GM18867 (cell line): ENCODE measurements around the gene SPATA1.
A peak's percentile ranks its signal among the peaks of the same experiment; 100 is the strongest.
"Not testable (repeated sequence)": the region's sequence is repeated elsewhere in the genome, so short reads cannot be mapped to it uniquely, and the experiment has no call there.

Experiments used
- ATAC-seq: cut with Tn5 transposase; IDR thresholded peaks from one replicate; pipeline ENCODE4 v1.9.1; 2021; ENCODE audit warnings: mild to moderate bottlenecking, moderate library complexity; ENCODE audit not compliant: unreplicated experiment

Gene SPATA1

GRCh38 chr1:84584126-84584525, 77.9 kb downstream of the SPATA1 start:
- ATAC-seq: peak; percentile 53

GRCh38 chr1:84585803-84586202, 79.6 kb downstream of the SPATA1 start:
- ATAC-seq: no peak

GRCh38 chr1:84587099-84587498, 80.9 kb downstream of the SPATA1 start:
- ATAC-seq: no peak

GRCh38 chr1:84594959-84595358, 88.8 kb downstream of the SPATA1 start:
- not testable (repeated sequence) for ATAC-seq

- ATAC-seq: no peak
These were observed 90.8 kb downstream of the SPATA1 start for GRCh38 chr1:84597011-84597410.

- ATAC-seq: no peak
These were observed 92.2 kb downstream of the SPATA1 start for GRCh38 chr1:84598418-84598817.

- ATAC-seq: peak; percentile 80
These were observed 92.9 kb downstream of the SPATA1 start for GRCh38 chr1:84598846-84599741.

GRCh38 chr1:84600796-84601195, 94.6 kb downstream of the SPATA1 start:
- no peak for ATAC-seq

- ATAC-seq: no peak
These were observed 97.0 kb downstream of the SPATA1 start for GRCh38 chr1:84603223-84603622.

- ATAC-seq: no peak
These were observed 98.0 kb downstream of the SPATA1 start for GRCh38 chr1:84603941-84604830.

GRCh38 chr1:84605157-84605556, 99.0 kb downstream of the SPATA1 start:
- ATAC-seq: no peak

GRCh38 chr1:84606977-84607376, 100.8 kb downstream of the SPATA1 start:
- ATAC-seq: no peak

- no peak for ATAC-seq
These were observed 104.9 kb downstream of the SPATA1 start for GRCh38 chr1:84611091-84611490.

- ATAC-seq: no peak
These were observed 105.6 kb downstream of the SPATA1 start for GRCh38 chr1:84611796-84612195.

GRCh38 chr1:84613026-84613425, 106.8 kb downstream of the SPATA1 start:
- no peak for ATAC-seq

GRCh38 chr1:84613887-84614286, 107.7 kb downstream of the SPATA1 start:
- no peak for ATAC-seq

GRCh38 chr1:84615790-84616189, 109.6 kb downstream of the SPATA1 start:
- ATAC-seq: no peak
